HG02852 (cell line): Measurements from ENCODE around the gene SSBP2.
A peak's percentile ranks its signal among the peaks of the same experiment; 100 is the strongest.
"Not testable (repeated sequence)": the region's sequence is repeated elsewhere in the genome, so short reads cannot be mapped to it uniquely, and the experiment has no call there.

Experiments used
- ATAC-seq: cut with Tn5 transposase; IDR thresholded peaks from one replicate; pipeline ENCODE4 v1.9.1; 2021; ENCODE audit warnings: mild to moderate bottlenecking, moderate library complexity; ENCODE audit not compliant: unreplicated experiment

The SSBP2 gene

DNA sequence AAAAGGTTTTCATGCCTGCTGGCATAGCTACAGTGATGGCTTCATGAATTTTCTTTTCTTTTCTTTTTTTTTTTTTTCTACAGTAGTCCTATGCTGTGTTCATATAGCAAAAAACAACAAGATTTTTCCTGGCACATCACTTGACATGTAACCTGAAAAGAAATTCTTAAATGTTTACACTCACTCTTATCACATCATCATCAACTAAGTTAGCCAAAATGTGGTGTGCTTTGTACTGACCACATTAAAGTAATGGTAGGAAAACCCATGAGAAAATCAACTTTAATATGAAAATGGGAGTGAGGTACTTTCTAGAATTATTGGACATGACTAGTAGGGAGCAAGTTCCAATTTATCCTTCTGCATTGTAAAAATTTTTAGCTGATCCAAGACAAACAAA is 146.7 kb downstream of the SSBP2 start:
- ATAC-seq = no peak

DNA sequence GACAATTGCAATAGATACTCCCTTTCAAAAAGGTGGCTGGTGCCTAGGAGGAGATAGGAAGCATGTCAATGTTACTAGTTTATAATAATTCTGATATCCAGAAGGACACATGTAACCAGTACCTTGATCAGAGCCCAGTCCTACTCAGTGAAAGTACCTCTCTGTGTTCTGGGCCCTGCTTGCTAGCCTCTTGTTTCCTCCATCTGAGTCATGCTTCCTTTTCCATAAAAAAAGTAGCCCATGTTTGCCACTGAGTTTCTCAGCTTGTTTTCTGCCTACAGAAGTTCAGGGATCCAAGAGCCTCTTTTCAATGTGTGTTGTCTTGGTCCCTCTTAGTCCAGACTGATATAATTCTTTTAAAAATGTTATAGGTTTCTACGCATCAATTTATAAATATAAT is 149.0 kb downstream of the SSBP2 start:
- ATAC-seq = no peak

DNA sequence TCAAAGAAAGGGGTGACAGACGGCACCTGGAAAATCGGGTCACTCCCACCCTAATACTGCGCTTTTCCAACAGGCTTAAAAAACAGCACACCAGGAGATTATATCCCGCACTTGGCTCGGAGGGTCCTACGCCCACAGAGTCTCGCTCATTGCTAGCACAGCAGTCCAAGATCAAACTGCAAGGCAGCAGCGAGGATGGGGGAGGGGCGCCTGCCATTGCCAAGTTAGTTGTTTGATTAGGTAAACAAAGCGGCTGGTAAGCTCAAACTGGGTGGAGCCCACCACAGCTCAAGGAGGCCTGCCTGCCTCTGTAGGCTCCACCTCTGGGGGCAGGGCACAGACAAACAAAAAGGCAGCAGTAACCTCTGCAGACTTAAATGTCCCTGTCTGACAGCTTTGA is 158.8 kb downstream of the SSBP2 start:
- ATAC-seq = not testable (repeated sequence)

DNA sequence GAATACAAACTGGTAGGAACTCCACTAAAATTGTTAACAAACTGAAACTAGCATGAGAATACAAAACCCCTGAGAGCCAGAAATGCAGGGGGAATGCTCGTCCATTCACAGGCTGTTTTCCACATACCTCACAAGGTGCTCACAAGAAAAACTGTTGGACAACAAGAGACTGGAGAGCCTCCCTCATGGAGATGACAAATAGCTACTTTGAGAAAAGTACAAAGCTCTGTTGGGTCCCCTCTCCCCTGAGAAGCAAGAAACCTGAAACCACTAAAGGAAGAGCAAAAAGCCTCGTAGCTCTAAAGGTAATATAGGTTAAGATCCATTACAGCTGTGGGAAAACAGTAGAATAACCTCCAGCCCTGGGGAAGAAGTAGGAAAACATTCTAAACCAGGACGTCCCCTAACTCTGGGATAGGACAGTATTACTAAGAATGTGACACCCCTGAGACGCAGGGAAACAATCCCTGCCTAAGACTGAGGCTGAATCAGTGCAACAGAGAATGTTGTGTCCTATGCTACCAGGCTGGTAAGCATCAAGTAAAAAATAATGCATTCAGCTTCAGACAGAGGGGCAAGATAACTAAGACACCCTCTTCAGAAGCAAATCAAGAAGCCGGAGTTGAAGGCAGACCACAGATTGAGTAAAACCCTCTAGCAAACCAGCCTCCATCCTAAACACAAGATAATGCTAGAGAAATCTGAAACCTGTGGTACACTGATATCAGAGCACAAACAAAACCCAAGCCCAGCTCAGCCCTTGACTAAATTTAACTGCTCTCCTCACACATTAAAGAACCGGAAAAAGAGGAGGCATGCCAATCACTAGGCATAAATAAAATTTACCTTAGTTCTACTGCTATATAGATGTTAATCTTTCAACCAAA is 160.2 kb downstream of the SSBP2 start:
- ATAC-seq = no peak

DNA sequence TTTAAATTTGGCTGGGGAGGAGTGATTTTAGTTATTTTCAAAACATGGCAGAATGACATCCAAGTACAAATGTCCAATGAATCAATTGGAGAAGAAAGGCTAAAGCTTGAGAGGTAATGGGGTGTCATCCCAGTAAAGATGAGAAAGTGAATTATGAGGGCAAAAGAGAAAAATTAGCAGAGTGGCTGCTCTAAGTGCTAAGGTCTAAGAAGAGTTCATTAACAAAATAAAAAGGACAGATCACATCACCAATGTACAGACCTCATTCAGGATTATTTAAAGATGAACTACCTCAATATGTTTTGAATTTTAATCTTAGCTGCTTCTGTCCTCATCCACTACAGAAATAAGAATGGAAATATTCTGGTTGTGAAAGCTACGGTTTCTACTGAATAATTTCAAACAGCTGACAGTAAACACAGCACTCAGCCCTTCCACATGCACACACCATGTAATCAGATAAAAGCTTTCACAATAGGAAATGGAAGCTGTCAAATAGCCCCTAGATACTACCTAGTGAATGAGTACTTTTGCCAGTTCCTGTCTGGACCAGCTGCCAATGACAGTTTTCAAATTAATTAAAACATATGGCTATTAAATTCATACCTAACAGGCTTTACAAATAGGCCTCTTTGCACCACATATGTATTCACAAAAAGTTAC is 171.5 kb downstream of the SSBP2 start:
- peak; percentile 79 for ATAC-seq

DNA sequence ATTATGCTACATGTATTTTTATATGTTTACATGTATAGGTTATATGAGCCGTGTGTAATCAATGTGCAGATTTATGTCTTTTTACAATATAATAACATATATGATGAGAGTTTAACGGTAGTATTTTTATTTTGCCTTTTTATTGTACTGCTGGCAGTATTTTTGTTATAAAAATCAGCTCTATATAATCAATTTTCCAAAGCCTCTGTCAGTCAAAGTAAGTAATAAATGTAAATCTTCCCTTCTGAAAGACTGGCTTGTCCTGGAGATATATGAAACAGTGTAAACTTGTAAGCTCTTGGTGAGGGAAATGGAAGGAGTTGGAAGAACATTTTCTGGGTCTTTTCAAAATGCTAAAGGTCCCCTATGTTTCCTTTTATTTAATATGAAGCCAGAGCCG is 173.8 kb downstream of the SSBP2 start:
- ATAC-seq = no peak

DNA sequence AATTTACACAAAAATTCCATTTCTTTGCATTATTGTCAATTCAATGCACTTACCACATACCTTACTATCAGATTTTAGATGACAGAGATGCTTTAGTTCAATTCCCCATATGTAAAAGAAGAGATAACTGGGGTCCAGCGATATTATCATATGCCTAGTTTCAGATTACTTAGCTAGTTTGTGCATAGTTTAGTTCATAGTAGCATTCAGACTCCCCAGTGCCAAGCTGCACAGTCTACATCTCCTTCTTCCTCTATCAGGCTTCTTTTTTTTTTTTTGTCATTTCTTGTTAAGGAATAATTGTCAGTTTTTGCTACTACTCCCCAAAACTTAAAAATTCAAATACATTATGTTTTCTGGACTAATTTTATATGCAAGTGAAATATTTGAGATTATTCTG is 175.0 kb downstream of the SSBP2 start:
- ATAC-seq = no peak

DNA sequence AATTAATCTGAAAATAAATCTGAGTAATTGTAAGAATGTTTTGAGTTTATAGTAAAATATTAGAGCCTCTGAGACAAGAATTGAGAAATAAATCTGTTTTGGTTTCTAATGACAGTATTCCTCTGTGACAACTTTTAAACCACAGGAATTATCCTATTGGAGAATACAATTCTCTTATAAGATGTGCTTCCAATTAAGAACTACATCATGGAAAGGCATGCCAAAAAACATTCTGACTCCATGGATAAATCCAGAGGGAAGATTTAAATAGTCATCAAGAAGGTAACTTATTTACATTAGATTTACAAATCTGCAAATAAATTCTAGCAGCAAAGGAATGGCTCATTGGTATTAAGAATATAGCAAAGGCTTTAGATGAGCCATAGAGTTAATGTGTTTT is 178.7 kb downstream of the SSBP2 start:
- ATAC-seq = no peak

DNA sequence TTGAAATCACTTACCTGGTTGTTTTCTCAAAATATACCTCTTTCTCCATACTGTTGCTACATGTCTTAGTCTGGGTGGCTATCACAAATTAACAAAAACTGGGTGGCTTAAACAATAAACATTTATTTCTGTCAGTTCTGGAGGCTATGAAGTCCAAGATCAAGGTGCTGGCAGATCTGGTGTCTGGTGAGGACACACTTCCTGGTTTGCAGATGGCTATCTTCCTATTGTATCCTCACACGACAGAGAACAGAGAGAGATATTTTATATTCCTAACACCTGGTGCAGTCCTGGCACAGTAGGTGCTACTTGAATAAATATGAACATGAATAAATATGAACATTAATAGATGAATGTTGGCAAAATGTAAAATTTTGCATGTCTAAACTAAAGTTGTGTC is 192.7 kb downstream of the SSBP2 start:
- no peak for ATAC-seq

DNA sequence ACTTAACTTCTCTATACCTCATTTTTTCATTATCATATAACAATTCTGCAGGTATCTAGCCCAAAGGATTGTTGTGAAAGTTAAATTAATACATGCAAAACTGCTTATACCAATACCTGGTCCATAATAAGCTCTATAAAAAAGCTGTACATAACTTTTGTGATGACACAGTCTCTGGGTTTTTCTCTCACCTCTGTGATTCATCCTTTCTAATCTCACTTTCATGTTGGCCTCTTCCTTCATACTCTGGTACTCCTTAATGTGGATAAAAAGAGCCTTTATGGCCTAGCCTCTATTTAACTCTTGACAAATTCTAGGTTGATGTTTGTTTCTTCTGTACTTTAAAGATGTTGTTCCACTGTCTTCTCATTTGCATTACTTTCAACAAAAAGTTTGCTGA is 194.1 kb downstream of the SSBP2 start:
- no peak for ATAC-seq

DNA sequence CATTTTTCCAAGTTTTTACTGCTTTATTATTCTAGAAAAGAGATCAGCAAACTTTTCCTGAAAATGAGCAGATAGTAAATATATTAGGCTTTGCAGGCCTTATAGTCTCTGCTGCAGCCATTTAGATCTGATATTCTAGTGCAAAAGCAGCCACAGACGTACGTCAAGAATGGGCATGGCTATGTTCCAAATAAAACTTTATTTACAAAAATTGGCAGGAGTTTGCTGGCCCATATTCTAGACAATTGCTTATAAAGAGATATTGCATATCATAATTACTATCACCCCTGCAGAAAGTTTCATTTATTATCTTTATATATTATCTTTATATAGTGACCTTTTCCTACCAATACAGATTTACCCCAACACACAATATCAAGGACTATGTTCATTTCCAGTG is 195.0 kb downstream of the SSBP2 start:
- ATAC-seq = no peak

DNA sequence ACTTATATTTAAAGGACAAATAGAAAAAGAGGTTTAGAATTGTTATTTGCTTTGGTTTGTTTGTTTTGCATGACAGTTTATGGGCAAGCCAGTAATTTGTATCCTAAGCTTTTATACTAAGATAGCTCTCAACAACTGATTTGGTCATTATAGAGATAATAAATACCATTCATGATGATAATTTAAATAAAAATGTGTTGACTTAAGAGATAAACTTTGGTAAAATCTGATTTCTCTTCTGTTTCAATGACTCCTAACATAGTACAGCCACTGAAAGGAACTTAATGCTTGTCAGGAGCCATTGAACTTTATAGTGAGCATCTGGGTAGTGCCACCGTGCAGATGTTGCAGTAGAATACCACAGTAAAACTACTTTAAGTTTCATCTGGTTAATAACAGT is 196.2 kb downstream of the SSBP2 start:
- no peak for ATAC-seq

DNA sequence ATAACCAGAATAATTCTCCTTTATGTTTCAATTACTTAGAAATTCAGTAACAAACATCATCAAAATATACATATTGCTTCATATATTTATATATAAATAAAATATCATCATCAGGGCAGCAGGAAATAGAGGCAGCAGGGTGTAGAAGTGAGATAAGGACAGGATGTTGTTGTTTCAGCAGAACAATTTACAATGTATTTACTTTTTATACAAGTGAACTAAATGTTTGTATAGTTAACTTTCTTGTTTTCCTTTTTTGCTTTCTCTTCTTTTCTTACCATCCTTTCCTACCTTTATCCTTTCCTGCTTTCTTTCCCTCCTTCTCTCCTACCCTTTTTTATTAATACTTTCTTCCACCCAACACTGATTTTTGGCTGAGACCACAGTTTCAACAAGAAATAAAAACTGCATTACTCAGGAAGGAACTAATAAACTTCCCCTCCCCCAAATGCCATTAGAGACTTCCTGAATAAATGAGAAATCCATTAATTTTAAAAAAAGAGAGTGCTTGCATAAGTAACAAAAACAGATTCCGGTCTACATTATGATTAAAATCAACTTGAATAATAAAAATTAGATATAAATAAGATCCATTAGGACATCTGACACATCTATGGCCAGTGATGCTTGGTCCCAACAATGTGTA is 197.2 kb downstream of the SSBP2 start:
- ATAC-seq = no peak

DNA sequence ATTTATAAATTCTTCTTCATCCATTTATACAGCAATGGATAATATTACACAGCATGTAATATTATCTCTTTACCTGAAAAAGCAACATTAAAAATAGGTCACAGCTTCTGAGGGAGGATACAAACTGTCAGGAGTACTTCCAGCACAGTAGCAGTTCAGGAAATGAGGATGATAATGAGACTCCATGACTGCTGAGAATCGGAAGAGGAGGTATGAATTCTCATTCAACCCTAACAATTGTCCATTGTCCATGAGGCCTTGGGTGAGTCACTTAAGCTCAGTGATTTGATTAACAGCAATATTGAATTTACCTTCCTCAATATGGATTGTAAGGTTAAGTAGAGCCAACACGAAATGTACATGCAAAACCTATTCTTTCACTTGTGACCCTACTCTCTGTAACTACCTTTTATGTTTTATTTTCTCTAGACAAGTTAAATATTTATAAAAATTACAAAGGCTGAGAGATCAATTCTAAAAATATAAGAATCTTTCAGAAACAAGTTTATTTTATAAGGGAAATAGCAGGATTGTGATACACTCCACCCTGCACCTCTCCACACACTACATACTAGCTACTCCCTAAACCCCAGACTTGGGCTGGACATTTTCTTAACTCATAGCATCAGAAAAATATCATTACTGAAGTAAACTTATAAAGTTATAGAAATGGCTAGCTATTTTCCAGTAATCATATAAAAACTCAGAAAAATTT is 197.9 kb downstream of the SSBP2 start:
- no peak for ATAC-seq

DNA sequence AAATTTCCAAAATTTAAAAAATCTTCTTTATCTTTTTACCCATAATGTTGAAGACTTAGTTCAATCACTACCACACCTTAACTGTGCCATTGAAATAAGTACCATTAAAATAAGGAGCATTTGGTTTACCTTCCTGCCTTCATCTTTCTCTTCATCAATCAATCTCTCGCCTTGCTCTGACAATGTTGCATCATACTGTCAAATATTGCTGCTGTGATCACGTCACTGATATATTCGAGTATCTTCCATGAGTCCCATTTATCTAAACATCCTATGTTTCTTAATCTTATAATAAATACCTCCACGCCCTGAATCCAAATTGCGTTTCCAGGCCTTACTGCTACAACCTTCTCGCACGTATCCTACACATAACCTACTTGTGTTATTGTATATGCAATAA is 201.8 kb downstream of the SSBP2 start:
- no peak for ATAC-seq

DNA sequence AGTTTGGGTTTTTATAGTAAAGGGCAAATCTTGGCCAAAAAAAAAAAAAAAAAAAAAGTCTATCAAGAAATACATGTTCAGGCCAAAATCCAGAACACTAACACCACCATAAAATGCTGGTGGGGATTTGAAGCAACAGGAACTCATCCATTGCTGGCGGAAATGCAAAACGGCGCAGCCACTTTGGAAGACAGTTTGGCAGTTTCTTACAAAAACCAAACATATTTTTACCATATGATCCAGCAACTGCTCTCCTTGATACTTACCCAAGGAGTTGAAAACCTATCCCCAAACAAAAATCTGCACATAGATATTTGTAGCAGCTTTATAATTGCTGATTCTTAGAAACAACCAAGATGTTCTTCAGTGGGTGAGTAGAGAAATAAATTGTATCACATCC is 203.9 kb downstream of the SSBP2 start:
- ATAC-seq = no peak

DNA sequence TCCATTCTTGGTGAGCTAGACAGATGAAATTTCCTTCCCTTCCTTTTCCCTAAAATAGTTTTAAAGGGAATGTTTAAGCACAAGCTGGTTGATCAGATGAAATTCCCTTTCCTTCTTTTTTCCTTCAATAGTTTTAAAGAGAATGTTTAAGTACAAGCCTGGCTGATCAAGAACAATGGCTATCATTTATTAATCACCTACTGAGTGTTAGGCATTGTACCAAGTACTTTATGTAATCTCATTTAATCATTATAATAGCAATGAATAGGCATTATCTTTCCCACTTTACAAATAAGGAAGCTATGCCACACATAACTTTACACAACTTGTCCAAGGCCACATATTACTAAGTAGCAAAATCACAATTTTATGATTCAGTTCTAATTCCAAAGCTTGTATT is 205.0 kb downstream of the SSBP2 start:
- ATAC-seq = no peak

DNA sequence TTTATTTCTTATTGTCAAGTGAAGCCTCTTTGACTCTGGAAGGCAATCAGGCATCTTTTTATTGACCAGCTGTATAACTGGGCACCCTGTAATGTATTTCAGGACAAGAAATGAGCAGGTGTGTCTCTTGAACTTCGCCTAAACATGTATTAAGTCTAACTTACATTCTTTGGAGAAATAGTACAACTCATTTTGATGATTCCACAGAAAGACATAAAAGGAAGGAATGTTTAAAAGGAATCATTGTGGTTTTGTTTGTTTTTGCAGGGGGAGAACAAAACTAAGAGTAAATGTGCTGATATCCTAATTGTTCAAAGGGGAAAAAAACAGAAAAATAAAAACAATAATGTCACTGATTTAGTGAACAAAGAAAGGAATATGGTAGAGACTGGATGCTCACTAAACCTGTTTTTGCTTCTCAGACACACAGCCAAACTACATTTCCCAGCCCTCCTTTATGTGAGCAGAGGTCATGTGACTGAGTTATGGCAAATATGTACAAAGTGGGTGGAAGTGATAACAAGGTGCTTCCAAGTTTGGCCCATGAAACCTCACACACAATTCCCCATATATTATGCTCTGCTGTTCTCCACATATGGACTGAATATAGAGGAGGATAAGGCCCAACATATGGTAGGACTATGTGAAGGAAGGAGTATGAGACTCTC is 206.4 kb downstream of the SSBP2 start:
- no peak for ATAC-seq

DNA sequence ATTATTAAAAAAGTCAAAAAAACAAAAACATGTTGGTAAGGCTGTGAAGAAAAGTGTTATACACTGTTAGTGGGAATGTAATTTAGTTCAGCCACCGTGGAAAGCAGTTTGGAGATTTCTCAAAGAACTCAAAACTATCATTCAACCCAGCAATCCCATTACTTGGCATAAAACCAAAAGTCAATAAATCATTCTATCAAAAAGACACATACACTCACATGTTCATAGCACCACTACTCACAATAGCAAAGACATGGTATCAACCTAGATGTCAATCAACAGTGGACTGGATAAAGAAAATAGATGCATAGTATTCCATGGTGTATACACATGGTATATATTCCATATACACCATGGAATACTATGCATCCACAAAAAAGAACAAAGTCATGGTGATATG is 208.7 kb downstream of the SSBP2 start:
- no peak for ATAC-seq

DNA sequence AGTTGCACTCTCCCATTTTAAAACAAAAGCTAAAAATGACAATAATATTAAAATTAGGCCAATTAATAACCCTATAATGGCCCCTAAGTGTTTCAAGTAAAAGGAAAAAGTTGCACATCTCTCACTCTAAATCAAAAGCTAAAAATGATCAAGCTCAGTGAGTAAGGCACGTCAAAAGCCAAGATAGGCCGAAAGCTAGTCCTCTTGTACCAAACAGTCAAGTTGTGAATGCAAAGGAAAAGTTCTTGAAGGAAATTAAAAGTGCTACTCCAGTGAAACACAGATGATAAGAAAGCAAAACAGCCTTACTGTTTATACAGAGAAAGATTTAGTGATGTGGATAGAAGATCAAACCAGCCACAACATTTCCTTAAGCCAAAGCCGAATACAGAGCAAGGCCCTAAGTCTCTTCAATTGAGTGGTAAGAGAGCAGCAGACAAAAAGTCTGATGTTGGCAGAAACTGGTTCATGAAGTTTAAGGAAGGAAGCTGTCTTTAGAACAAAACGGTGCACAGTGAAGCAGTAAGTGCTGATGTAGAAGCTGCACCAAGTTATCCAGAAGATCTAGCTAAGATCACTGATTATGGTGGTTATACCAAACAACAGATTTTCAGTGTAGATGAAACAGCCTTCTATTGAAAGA is 212.9 kb downstream of the SSBP2 start:
- ATAC-seq = no peak
